Hepatic stellate cell (primary cell): Measurements from ENCODE around the gene RASL12.
"Not testable (repeated sequence)": the region's sequence is repeated elsewhere in the genome, so short reads cannot be mapped to it uniquely, and the experiment has no call there.

ENCODE experiments used
- DNase-seq: peaks from one replicate; pipeline ENCODE4 v3.0.0; 2011; ENCODE audit warnings: low spot score

The RASL12 gene

DNA sequence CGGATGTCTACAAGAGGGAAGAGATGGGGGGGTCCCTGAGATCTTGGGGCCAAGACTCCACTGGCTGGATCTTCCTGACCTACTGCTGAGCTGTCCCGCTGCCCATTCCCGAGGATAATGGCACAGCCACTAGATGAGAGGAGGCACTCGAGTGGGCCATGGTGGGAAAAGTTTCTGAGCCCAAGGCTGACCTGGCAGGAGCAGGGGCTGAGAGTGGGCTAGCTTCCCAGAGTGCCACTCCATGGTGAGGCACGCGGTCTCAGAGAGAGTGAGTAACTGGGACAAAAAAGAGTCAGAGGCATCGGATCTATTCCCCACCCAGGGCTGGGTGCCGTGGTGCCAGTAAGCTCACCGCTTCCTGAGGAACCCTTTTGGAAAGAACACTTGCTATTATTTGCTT lies 11.7 kb downstream of the RASL12 start:
- DNase-seq = no peak

DNA sequence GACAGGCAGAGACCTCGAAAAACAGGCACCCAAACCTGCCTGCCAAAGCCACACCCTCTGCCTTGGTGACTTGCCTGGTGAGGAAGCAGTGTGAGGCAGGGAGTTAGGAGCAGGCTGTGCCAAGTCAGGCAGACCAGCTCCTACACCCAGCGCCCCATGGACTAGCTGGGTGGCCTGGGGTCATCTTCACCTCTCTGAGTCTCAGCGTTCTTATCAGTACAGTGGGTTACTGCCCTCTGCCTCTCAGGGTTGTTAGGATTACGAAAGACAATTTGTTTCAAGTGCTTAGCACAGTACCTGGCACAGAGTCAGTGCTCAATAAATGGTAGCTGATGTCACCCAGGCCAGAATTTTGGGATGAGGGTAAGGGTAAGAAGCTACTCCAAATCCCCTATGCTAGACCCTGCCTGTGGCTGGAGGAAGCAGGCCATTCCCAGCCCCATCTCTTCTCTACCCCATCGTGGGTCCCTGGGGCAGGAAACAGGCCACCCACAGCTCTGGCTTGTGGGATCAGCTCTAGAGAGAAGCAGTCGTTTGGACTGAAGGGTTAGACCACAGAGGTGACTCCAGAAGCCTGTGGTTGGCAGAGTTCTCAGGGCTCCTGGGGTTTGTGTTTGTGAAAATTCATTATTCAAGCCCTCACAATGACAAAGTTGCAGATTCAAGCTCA lies 12.5 kb downstream of the RASL12 start:
- DNase-seq = peak; percentile 70

DNA sequence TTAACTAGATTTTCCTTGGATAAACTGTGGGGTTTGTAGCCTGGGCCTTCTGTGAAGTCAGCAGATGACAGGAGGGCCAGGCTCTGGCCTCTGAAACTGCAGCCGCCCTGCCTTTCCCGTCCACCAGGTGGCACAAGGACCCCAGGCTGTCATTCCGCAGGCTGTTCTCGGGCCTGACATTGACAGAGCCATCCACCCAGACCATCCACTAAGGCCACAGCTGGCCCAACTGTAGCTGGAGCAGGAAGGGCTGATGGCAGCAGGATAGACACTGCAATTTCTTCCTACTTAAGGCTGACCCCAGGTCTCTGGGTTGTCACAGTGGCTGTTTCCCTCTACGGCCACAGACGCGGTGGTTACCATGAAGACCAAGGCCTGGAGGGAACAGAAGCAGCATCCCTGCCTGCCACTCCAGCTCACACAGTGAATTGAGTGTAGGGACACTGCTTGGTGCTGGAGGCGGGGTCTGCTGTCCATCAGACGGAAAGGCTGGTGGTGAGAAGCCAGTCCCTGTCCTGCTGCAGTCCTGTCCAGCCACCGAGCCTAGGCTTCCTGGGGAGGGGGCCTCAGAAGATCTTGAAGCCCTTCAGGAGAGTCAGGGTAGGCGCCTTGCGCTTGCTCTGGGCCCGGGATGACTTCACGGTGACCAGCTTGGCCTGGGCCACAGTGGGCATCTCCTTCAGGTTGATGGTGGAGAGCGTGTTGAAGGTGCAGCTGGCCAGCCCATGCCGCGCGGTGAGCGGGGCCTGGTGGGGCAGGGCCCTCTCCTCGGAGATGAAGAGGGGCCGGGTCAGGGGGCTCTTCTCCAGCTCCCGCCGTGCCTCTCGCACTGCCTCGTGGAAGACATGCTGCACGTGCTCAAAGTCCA lies 13.2 kb downstream of the RASL12 start:
- peak; percentile 91 for DNase-seq

DNA sequence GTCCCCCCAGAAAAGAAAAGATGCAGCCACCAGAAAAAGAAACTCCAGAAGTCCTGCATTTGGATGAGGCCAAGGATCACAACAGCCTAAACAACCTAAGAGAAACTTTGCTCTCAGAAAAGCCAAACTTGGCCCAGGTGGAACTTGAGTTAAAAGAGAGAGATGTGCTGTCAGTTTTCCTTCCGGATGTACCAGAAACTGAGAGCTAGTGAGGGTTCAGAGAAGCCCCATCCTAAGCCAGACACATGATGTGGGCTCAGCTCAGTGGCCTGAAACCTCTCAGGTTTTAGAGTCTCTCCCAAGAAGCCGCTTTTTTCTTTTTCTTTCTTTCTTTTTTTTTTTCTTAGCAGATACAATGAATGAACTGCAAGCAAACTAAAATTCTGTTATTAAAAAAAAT lies 14.8 kb downstream of the RASL12 start:
- no peak for DNase-seq

DNA sequence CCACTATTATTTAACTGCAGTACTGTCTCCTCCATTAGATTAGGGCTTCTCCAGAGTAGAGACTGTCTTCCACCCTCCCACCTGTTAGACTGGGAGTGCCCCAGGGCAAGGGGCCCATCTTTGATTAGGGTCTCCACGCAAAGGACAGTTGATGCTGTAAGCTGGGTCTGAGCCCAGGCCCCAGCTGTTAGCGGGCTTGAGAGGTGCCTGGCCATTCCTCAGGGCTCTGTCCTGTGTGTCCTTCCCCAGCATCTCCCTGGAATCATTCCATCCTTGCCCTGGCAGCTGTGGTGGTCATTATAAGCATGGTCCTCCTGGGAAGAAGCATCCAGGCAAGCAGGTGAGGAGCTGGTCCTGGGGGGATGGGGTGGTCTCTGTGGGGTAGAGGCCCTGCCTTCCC lies 16.5 kb downstream of the RASL12 start:
- no peak for DNase-seq

DNA sequence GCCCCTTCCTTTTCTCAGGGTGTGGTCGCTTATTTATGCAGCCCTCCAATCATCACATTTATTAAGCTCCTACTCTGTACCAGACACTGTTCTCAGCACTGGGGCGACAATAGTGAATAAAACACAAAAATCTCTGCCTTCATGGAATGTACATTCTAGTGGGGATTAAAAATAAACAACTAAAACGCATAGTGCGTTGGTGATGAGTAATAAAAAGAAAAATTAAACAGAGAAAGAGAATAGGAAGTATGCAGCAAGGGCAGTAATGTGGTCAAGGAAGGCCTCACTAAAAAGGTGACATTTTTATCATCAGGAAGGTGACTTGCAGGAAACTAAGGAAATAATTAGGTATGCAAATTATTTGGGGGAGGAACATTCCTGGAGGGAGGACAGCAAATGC lies 17.5 kb downstream of the RASL12 start:
- no peak for DNase-seq

DNA sequence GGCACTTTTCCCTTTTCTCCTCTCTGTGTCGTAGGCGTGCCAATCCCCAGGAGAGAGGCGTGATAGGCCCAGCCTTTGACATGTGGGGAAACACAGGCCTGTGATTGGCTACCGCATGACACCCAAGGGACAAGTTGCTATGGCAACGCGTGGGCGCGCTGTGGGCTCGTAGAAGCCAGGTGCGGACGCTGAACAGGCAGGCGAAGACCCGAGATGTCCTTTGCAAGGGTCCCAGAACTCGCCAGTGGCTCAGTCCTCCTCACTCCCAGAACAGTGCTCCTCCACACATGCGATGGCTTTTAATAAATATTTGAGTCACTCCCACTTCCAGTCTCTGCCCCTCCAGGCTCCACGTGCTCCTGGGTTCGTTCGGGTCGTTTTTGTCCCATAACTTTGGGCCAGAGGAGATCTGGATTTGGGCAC lies 18.4 kb downstream of the RASL12 start:
- peak; percentile 98 for DNase-seq

DNA sequence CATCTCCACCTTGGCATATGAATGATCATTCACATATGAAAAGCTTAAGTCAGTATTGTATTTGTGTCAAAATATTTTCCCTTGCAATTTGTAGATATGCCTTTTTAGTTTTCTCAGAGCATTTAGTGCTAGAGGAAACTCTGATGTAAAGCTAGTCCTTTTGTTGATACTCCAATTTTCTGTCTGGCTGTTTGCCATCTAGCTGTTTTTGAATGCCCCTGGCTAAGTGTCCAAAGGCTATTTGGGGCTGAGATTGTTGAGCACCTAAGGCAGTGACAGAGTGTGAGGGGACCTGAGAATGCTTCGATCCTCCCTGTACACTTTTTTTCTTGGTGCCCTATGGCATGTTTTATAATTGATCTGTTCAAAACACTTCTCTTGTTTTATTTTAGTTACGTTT lies 19.6 kb downstream of the RASL12 start:
- DNase-seq = no peak

DNA sequence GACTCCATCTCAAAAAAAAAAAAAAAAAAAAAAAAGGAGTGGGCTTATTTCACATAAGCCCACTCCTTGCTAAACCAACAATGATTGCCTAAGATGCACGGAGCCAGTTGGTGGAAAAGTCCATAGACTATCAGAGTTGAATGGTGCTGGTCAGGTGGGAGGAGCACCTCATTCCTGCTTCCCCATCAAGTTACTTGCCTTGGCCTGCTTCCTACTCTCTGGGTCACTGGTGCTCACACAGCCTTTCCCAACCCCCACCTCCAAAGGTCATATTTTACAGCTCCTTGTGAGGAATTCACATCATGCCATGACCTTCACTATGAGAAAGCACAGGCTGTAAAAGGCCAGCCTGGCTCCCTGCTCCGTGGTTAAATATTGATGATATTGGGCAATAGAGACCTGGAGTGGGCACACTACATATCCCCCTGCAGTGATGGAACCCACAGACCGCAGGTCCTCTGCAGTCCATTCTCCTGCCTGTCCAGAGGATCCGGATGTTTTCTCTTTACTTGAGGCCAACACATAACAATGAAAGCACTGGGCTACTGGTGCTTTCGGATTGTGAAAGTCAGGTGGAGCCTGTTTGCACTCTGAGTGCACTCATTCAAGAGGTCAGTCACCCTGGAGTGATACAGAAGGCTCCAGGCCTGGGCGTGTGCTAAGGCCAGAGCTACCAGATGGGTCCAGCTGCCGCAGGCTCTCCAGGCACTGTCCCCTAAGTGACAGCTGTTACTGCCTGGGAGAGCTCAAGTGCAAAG lies 22.9 kb downstream of the RASL12 start, which contains the start of gene SLC51B:
Gene SLC51B (plus strand): TSS at position 664 of the 758 bp plus-strand sequence. CDS start 4,618 bp downstream, outside the sequence.
- DNase-seq = no peak

DNA sequence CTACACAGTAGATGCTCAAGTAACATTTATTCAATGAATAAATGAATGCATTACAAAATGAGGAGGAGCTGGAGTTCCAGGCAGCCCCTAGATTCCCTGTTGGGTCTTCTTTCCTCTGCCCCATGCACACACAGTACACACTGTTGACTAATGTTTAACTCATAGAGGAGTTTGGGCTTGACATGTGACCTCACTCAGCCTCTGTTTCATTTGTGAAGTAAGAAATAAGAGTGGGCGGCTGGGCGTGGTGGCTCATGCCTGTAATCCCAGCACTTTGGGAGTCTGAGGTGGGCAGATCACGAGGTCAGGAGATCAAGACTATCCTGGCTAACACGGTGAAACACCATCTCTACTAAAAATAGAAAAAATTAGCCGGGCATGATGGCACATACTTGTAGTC lies 23.6 kb downstream of the RASL12 start:
- not testable (repeated sequence) for DNase-seq

DNA sequence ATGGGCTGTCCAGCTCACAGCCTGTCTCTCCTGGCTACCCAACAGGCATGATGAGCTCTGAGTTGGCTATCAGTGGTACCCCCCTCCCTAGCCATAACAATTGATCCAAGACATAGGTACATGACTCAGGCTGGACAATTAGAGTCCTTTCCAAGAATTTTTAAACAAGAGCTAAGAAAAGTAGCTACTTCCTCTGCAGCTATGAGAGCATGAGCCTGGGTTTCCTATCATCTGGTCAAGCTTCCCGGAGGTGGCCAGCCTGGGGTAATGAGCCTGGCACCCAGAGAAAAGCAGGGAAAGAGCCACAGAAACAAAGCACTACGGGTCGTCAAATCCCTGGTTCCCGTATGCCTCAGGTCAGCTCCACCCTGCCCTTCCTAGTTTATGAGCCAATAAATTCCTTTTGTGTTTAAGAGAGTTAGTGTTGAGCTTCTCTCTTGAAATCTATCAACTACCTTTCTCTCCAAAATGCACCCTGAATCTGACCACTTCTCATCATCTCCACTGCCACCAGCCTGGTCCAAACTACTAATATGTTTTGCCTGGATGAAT lies 24.9 kb downstream of the RASL12 start:
- DNase-seq = no peak

DNA sequence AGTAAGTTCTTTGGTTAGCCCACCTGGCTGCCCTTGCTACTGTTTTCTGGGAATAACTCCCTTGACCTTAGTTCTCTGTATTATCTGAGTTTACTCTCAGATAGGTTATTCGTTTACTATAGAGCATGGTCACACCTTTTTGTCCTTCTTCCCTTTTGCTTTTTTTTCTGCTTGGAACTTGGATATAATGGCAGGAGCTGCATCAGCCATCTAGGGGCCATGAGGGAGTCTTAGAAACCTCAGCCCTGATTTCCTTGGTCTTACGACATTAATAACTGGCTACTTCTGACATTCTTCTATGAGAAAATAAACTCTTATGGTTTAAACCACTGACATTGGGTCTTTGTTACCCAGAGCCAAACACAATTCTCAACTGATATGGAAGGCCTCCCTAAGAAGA lies 26.0 kb downstream of the RASL12 start:
- DNase-seq = no peak

DNA sequence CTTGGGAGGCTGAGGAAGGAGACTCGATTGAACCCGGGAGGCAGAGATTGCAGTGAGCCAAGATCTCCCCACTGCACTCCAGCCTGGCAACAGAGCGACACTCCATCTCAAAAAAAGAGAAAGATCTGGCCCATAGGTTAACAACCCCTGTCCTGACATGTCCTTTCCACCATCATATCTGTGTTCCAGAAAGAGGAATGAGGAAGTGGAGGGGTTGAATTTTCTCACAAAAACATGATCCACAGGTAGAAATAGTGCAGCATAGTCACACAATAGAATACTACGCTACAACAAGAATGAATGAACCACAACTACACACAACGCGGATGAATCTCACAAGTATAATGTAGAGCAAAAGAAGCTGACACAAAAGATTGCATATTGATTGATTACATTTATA lies 27.3 kb downstream of the RASL12 start:
- no peak for DNase-seq

DNA sequence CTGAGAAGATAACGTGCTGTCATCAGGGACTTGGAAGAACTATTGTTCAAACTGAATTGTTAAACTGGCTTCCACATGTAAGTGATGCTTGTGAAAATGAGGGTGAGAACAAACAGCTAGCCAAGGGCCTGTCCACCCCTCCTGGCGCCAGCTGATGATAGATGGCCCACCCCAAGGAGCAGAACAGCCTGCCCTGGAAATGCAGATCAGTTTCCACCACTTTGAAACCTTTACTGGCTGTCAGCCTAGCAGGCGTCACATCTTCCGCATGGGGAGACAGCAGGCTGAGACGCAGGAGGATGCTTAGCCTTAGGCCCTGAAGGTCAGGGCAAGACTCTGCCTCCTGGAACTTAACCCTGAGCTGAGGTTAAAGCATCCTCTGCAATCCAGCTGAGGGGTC lies 29.0 kb downstream of the RASL12 start:
- DNase-seq = no peak

DNA sequence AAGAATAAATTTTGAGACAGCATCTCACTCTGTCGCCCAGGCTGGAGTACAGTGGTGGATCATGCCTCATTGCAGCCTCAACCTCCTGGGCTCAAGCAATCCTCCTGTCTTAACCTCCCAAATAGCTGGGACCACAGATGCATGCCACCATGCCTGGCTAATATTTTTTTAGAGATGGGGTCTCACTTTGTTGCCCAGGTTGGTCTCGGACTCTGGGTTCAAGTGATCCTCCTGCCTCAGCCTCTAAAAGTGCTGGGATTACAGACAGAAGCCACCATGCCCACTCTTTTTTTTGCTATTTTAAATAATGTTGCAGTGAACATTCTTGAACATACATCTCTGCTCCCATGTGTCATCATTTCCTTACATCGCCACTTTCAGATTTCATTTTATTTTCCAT lies 29.4 kb downstream of the RASL12 start:
- DNase-seq = no peak

DNA sequence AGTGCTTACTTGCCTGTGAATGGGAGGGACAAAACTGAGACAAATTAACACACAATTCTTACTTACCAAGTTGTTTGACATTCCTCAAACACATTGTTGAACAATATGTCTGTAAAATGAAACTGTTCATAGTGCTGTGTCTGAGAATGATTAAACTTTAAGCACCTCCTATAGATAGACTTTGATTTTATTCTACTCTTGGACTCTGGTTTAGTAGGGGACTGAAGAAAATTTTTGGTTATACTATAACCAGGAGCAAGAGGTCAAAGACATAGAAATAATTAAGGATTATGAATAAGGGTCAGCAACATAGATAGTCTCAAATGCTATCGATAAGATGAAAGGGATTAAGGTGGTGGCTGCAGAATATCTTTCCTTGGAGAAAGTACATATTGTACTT lies 30.5 kb downstream of the RASL12 start:
- DNase-seq = no peak

DNA sequence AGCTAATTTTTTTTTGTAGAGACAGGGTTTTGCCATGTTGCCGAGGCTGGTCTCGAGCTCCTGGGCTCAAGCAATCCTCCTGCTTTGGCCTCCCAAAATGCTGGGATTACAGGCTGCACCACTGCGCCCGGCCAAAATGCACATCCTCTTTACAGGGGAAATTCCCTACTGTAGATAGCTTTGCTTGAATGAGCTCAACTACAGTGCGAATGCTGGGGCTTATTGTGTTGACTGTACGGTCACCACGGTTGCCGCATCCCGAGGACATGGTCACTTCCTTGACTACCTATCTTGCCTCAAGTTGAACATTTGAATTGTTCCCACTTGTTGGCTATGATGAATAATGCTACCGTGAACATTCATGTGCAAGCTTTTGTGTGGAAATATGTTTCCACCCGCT lies 33.1 kb downstream of the RASL12 start:
- DNase-seq = no peak

DNA sequence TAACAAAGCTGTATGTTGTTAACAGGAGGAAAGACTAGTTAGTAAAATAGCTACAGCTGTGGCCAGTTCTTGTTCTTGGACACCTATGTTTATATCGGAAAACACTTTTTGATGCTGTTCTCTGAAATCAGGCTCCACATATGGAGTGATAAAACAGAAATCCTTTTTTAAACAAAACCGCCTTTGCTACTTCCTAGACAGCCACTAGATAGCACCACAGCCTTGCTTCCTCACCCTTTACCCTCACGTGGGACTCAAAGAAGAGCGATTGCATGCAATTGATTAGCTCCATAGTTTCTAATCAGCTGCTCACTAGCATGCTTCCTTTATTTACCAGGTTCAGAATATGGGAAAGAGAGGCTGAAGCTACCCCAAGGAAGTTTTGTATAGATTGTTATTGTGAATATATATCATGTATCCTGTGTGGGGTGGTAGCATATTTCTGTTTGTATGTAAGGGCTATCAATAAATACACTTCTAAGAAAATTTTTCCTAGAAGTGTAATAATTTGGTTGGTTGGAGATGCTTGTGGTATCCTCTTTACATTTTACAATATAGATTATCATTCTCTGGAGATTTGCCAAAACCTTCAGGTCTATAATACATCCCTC lies 34.0 kb downstream of the RASL12 start:
- DNase-seq = peak; percentile 53

DNA sequence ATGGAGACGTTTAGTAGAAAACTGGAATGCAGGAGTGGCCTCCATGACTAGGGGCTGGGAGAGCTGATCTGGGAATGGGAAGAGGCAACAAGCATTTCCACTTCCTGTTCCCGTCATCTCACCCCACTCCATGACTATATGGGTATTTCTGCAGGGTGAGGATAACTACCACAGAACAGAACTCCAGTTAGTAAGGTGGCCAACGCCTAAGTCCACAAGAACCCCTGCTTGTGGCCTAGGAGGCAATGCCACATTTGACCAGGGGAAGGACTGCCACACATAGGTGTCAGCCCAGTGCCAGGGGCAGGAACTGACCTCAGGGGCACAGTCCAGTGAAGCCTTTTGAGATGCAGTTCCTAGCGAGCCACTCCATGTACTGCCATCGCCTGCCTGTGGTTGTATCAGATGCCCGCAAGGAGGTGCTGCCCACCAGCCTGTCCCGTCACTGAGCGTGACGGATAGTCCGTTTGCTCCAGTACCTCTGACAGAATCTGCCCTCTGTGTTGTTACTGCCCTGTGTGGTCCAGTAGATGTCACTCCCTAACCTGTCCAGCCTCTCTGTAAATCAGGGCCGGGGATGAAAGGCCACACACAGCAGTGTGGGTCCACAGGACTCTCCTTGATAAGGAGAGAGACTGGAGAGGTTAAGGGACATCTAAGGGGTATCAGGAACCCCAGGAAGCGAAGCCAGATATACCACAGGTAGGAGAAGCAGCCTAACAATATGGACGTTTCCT lies 34.8 kb downstream of the RASL12 start:
- DNase-seq = peak; percentile 65

DNA sequence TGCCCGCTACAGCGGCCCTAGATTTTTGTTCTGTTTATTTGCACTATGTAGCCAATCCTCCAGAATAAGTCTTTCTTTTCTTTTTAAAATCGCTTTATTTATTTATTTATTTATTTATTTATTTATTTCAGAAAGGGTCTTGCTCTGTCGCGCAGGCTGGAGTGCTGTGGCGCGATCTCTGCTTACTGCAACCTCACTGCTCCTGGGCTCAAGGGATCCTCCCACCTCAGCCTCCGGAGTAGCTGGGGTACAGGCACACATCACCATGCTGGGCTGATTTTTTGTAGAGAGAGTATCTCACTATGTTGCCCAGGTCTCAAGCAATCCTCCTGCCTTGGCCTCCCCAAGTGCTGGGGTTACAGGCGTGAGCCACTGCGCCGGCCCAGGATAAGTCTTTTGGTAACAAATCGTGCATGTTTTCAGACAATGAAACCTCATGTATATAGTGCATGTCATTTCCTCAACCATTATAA lies 38.0 kb downstream of the RASL12 start:
- no peak for DNase-seq
